ENCODE measurements around the gene GFOD1. TPM values are rescaled to one million over a fixed set of nuclear protein-coding genes. Genes with fewer than 3 reads are reported as not detected.

The GFOD1 gene
- total RNA-seq, 1 donor from 2014 or later = 2.0 TPM

DNA sequence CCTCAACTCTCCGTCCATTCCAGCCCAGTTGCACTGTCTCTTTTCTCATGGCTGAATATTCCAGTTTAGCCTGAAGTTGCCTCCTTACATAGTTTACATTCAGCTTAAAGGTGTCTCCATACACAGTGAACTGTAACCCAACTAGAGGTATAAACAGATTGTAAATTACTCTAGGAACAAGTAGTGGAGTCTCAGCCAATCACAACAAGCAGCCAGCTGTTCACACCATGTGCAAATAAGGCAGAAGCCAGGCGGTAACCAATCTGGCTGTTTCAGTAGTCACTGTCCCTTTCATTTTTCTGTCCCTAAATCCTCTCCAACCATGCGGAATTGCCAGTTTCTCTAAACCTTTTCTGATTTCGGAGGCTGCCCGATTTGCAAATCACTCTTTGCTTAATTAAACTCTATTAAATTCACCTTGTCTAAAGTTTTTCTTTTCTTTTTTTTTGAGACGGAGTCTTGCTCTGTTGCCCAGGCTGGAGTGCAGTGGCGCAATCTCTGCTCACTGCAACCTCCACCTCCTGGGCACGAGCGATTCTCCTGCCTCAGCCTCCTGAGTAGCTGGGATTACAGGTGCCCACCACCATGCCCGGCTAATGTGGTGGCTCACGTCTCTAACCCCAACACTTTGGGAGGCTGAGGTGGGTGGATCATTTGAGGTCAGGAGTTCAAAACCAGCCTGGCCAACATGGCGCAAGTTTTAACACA, 37.6 kb upstream of the GFOD1 start:
- H3K4me3 Mint-ChIP-seq (ENCODE audit: unreplicated experiment) = no peak overlapping the region
- H3K4me1 Mint-ChIP-seq (ENCODE audit: low read depth) = peaks cover 7% of the 10 kb centered on the region
- no peaks in the 10 kb centered on the region for H3K27me3 Mint-ChIP-seq (ENCODE audit: low read depth)
- DNase-seq (ENCODE audit: low spot score) = no peak
- H3K27ac Mint-ChIP-seq (ENCODE audit: unreplicated experiment) = no peak overlapping the region
- TF ChIP-seq, protein P1, sequence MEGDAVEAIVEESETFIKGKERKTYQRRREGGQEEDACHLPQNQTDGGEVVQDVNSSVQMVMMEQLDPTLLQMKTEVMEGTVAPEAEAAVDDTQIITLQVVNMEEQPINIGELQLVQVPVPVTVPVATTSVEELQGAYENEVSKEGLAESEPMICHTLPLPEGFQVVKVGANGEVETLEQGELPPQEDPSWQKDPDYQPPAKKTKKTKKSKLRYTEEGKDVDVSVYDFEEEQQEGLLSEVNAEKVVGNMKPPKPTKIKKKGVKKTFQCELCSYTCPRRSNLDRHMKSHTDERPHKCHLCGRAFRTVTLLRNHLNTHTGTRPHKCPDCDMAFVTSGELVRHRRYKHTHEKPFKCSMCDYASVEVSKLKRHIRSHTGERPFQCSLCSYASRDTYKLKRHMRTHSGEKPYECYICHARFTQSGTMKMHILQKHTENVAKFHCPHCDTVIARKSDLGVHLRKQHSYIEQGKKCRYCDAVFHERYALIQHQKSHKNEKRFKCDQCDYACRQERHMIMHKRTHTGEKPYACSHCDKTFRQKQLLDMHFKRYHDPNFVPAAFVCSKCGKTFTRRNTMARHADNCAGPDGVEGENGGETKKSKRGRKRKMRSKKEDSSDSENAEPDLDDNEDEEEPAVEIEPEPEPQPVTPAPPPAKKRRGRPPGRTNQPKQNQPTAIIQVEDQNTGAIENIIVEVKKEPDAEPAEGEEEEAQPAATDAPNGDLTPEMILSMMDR (IDR thresholded peaks at IDR 0.05) = no peak
- peaks cover under 1% of the 10 kb centered on the region for H3K9me3 Mint-ChIP-seq (ENCODE audit: low read depth)
- no peaks in the 10 kb centered on the region for H3K36me3 Mint-ChIP-seq (ENCODE audit: low read depth)

DNA sequence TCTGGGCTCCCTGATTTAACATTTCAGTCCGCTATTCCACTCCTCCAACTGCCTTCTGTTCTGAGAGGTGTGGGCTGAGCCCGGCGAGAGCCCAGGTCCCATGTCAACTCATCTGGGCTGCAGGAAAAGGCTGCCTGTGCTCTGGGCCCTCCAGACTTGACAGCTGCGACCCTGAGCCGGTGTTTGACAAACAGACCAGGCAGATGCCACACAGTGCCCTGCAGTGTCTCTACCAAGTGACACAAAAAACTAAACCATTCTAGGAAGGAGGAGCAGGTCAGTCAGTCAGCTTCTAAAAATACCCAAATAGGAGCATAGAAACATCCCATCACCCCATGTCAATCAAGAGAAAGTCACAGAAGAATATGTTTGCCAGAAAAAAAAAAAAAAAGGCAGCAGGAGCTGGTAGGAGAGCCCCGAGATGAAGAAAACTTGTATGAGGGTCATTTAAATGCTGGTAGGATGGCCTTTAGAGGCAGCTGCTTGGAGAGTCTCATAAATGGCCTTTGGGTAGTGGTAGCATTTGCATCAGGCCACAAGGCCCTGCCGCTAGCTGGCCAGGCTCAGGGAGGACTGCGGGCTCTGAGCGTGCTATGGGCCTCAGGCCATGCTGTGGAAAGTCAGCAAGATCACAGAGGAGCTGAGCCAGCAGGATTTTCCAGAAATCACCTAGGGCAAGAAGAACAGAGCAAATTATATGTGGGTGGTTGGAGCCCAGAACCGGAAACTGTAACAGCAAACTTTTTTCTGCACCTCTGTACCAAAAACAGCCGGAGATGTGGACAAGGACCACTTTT, 36.6 kb upstream of the GFOD1 start:
- H3K4me3 Mint-ChIP-seq (ENCODE audit: unreplicated experiment) = no peak overlapping the region

DNA sequence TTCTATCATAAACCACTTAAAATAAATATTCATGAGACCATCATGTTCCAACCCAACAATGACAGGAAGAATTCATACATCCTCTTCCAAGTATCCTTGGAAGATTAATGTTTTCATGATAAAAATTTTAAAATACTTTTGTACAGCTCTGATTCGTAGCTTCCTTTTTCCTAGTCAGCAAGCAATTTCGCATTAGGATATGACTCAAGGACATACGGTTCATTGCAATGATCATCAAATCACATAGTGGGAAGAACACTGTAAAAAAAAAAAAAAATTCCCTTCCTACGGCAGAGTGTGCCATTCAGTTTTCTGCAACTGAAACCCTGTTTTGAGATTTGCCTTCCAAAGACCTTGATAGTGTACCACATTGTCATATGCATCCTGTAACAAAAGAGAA, 35.3 kb upstream of the GFOD1 start:
- Mint-ChIP-seq H3K27ac (ENCODE audit: unreplicated experiment) (no peak overlapping the region), H3K36me3 (ENCODE audit: low read depth) (no peaks in the 10 kb centered on the region), H3K9me3 (ENCODE audit: low read depth) (peaks cover 8% of the 10 kb centered on the region), H3K4me1 (ENCODE audit: low read depth) (peaks cover 7% of the 10 kb centered on the region), H3K27me3 (ENCODE audit: low read depth) (no peaks in the 10 kb centered on the region), H3K4me3 (ENCODE audit: unreplicated experiment) (no peak overlapping the region)
- no peak for DNase-seq (ENCODE audit: low spot score)
- TF ChIP-seq, protein P1 (IDR thresholded peaks at IDR 0.05) = no peak

More for the DNA sequence above, 36.6 kb upstream of the GFOD1 start:
- Mint-ChIP-seq H3K27me3 (ENCODE audit: low read depth) (no peaks in the 10 kb centered on the region), H3K36me3 (ENCODE audit: low read depth) (no peaks in the 10 kb centered on the region), H3K27ac (ENCODE audit: unreplicated experiment) (no peak overlapping the region), H3K9me3 (ENCODE audit: low read depth) (peaks cover 8% of the 10 kb centered on the region), H3K4me1 (ENCODE audit: low read depth) (peaks cover 7% of the 10 kb centered on the region)
- no peak for DNase-seq (ENCODE audit: low spot score)
- TF ChIP-seq, protein P1 (IDR thresholded peaks at IDR 0.05) = no peak

DNA sequence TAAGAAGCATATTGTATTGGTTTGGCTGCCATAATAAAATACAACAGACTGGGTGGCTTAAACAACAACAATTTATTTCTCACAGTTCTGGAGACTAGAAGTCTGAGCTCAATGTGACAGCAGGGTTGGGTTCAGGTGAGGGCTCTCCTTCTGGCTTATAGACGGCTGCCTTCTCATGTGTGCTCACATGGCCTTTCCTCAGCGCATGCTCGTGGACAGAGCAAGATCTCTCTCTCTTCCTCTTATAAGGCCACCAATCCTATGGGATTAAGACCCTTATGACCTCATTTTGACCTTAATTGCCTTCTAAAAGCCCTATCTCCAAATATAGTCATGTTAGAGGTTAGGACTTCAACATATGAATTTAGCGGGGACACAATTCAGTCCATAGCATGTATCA, 32.4 kb upstream of the GFOD1 start:
- peaks cover 8% of the 10 kb centered on the region for H3K9me3 Mint-ChIP-seq (ENCODE audit: low read depth)
- H3K36me3 Mint-ChIP-seq (ENCODE audit: low read depth) = no peaks in the 10 kb centered on the region
- H3K27me3 Mint-ChIP-seq (ENCODE audit: low read depth) = no peaks in the 10 kb centered on the region
- H3K4me3 Mint-ChIP-seq (ENCODE audit: unreplicated experiment) = no peak overlapping the region
- TF ChIP-seq, protein P1 (IDR thresholded peaks at IDR 0.05) = no peak
- H3K4me1 Mint-ChIP-seq (ENCODE audit: low read depth) = peaks cover 4% of the 10 kb centered on the region
- no peak overlapping the region for H3K27ac Mint-ChIP-seq (ENCODE audit: unreplicated experiment)
- no peak for DNase-seq (ENCODE audit: low spot score)

DNA sequence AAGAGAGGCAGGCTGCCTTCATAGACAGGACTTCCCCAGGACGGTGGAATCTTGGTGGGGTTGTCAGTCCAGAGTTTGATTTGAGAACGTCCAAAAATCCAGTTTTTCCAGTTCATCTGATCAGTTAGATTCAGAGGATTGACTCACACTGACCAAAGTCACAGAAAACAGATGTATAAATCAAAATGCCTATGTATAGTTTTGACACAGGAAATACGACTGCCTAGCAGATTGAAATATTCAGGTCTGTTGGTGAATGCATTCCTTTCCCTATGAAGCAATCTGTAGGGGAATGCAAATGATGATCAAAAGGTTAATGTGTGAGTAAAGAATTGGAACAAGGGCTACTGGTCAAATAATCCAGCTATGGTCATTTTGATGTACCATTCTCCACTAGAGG, 29.7 kb upstream of the GFOD1 start:
- H3K4me1 Mint-ChIP-seq (ENCODE audit: low read depth) = peaks cover 2% of the 10 kb centered on the region
- TF ChIP-seq, protein P1 (IDR thresholded peaks at IDR 0.05) = no peak
- no peaks in the 10 kb centered on the region for H3K27me3 Mint-ChIP-seq (ENCODE audit: low read depth)
- no peak overlapping the region for H3K27ac Mint-ChIP-seq (ENCODE audit: unreplicated experiment)
- H3K36me3 Mint-ChIP-seq (ENCODE audit: low read depth) = no peaks in the 10 kb centered on the region
- no peak overlapping the region for H3K4me3 Mint-ChIP-seq (ENCODE audit: unreplicated experiment)
- no peak for DNase-seq (ENCODE audit: low spot score)
- H3K9me3 Mint-ChIP-seq (ENCODE audit: low read depth) = peaks cover 8% of the 10 kb centered on the region

Measured in chondrocyte (in vitro differentiated cells).